Fibroblast of the aortic adventitia (primary cell): ENCODE measurements around the gene INSC. TPM values are rescaled to one million over a fixed set of nuclear protein-coding genes. Genes with fewer than 3 reads are reported as not detected.

ENCODE experiments used
- DNase-seq: peaks from one replicate; pipeline ENCODE4 v3.0.0-alpha.2; 2010; ENCODE audit warnings: low read depth
- H3K4me3 ChIP-seq: 2 replicates; pipeline ENCODE4 v1.5.1; 2011; ENCODE audit warnings: low read depth, mild to moderate bottlenecking, control low read depth, low read length, moderate library complexity
- total RNA-seq: library from RNA; depleted of rRNA; stranded (reverse); fragments of >200 nt; gene quantifications from 2 replicates; pipeline ENCODE4 v1.2.3, GENCODE V29; 2012; ENCODE audit warnings: low replicate concordance
- TF ChIP-seq, protein P1 (sequence below): IDR thresholded peaks from 2 replicates; pipeline ENCODE4 v1.5.1; 2011; ENCODE audit warnings: mild to moderate bottlenecking, low read length, control low read depth, inconsistent platforms; ENCODE audit not compliant: insufficient read depth

Gene INSC
- total RNA-seq, 1 donor: 0.81 TPM

- TF ChIP-seq, protein P1, sequence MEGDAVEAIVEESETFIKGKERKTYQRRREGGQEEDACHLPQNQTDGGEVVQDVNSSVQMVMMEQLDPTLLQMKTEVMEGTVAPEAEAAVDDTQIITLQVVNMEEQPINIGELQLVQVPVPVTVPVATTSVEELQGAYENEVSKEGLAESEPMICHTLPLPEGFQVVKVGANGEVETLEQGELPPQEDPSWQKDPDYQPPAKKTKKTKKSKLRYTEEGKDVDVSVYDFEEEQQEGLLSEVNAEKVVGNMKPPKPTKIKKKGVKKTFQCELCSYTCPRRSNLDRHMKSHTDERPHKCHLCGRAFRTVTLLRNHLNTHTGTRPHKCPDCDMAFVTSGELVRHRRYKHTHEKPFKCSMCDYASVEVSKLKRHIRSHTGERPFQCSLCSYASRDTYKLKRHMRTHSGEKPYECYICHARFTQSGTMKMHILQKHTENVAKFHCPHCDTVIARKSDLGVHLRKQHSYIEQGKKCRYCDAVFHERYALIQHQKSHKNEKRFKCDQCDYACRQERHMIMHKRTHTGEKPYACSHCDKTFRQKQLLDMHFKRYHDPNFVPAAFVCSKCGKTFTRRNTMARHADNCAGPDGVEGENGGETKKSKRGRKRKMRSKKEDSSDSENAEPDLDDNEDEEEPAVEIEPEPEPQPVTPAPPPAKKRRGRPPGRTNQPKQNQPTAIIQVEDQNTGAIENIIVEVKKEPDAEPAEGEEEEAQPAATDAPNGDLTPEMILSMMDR: no peak
Measured at GRCh38 chr11:15182372-15182771, 67.6 kb downstream of the INSC start.

DNA sequence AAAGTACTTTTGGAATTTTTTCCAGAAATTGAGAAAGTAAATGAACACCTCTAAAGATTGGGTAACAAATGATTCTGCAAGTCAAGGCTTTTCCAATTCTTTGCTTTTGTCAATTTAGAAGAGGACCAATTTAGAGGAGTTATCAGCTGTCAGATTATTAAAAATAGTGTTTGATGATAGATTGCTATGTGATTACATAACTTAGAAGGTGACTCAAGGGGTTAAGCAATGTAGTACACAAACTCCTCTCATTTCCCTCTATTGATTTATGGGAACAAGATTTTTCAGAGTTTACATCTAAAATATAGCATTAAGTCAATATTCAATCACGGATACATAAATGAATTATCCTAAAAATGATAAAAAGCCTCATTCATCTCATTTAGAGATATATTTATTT lies 70.3 kb downstream of the INSC start:
- TF ChIP-seq, protein P1: no peak
- no peak overlapping the region for H3K4me3 ChIP-seq
- no peak for DNase-seq

More at GRCh38 chr11:15182372-15182771, 67.6 kb downstream of the INSC start:
- no peak for DNase-seq
- H3K4me3 ChIP-seq: no peak overlapping the region

DNA sequence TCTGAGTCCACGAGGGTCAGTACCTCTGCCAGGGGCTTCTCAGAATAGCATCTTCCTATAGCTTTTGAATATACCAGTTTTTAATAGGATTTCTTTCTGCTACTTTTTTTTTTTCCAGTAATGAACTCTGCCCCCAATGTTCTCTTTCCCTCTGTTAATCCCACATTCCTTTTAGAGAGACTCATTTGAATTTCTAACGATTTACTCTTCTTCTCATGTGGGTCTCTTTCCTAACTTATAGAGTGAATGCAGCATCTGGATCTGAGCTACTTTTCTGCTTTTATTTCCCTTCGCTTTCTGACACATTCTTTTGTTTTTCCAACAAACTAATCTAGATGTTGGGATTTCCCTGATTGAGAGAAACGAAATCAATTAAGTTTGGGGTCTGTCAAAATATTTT lies 71.4 kb downstream of the INSC start:
- H3K4me3 ChIP-seq: no peak overlapping the region
- no peak for DNase-seq
- TF ChIP-seq, protein P1: no peak

GRCh38 chr11:15189189-15189588 lies 74.5 kb downstream of the INSC start:
- no peak overlapping the region for H3K4me3 ChIP-seq
- TF ChIP-seq, protein P1: no peak
- DNase-seq: no peak

GRCh38 chr11:15189641-15190365 lies 75.1 kb downstream of the INSC start:
- H3K4me3 ChIP-seq: no peak overlapping the region
- TF ChIP-seq, protein P1: no peak
- DNase-seq: no peak

DNA sequence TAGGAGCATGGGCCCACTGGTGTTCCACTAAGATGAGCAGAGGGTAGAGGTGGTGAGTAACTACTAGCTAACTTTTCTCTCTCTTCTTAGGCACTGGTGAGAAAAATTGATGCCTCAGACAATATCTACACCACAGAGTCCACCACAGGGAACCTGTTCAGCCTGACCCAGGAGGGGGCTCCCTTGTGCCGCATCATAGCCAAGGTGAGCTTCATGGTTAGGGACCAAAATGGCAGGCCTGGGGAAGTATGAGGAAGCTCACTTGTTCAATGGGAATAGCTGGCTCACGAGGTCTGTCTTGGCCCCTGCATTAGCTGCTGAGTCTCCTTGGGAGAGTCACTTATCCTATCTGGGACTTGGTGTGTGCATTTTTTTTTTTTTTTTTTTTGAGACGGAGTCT lies 75.9 kb downstream of the INSC start:
- TF ChIP-seq, protein P1: no peak
- H3K4me3 ChIP-seq: no peak overlapping the region
- no peak for DNase-seq
